Activated CD4-positive, alpha-beta T cell treated with anti-CD3 and anti-CD28 coated beads, Interleukin-2, Interleukin-4, amounts not matched to agents 100 ng/mL and 50 ng/mL, durations not matched to agents 16 hours and 8 hours (primary cell): ENCODE measurements around the gene HOGA1.

ENCODE experiments used
- DNase-seq: peaks from one replicate; pipeline ENCODE4 v3.0.0-alpha.2; 2020; ENCODE audit warnings: low spot score

The HOGA1 gene

GRCh38 chr10:97580421-97581367 is 3.5 kb upstream of the HOGA1 start:
- no peak for DNase-seq

GRCh38 chr10:97582169-97582568 is 2.0 kb upstream of the HOGA1 start:
- DNase-seq = no peak

- DNase-seq = no peak
Measured at GRCh38 chr10:97583476-97583875, 713 bp upstream of the HOGA1 start.

DNA sequence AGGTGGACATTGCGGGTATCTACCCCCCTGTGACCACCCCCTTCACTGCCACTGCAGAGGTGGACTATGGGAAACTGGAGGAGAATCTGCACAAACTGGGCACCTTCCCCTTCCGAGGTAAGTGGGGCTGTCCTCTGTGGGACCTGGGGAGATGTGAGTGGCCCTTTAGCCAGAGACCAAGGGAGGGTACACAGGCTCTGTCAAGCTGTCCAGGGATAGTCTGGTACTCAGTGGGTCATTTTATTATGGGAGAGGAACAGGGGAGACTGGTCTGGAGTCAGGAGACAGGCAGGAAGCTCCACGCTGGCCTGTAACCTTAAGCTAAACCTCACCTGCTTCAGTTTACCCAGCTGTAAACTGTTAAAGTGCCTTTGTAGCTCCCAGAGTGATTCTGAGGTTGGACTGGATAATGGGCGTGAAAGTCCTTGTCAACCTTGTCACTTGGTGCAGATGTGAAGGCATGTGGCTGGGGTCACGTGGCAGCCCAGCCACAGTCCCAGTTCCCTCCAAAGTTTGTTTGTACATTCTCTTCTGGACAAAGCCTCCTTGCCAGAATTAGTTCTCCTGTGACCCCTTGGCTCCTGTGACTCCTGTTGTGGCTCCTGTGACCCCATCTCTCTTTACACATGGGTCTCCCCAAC is 729 bp downstream of the HOGA1 start:
- no peak for DNase-seq

DNA sequence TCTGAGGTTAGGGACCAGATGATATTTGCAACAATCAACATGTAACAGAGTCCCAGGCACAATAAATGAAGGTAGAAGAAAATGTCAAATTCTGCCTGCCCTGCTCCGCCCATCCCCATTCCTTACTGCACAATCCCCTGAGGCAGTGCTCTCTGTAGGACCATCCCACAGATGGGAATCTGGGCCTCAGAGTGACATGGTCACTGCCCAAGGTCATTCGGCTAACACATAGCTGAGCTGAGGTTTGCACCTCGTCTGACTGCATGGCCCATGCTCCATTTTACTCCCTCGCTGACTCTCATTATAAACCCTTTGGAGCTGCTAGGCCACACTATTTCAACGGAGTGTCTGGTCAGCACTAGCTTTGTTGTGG is 1.2 kb downstream of the HOGA1 start:
- no peak for DNase-seq

DNA sequence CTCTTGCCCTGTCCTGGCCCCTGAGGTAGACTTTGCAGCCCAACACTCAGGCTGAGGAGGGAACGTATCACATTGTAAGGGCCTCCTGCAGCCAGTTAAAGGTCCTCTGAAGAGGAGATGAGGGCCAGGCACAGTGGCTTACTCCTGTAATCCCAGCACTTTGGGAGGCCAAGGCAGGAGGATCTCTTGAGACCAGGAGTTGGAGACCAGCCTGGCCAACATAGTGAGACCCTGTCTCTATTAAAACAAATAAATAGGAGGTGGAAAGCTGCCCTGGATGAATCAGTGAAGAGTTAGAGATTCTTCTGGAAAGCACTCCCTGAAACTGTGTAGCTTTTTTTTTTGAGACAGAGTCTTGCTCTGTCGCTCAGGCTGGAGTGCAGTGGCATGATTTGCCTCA is 3.0 kb downstream of the HOGA1 start:
- DNase-seq = no peak

GRCh38 chr10:97589479-97589878 is 5.3 kb downstream of the HOGA1 start, which contains the start of gene C10orf62:
C10orf62 (plus strand) TSS chr10:97589721; CDS start chr10:97589898, 177 bp downstream.
- no peak for DNase-seq

- peak; percentile 47 for DNase-seq
Measured at GRCh38 chr10:97590082-97590747, 6.0 kb downstream of the HOGA1 start.

- no peak for DNase-seq
Measured at GRCh38 chr10:97590748-97591495, 6.7 kb downstream of the HOGA1 start.

DNA sequence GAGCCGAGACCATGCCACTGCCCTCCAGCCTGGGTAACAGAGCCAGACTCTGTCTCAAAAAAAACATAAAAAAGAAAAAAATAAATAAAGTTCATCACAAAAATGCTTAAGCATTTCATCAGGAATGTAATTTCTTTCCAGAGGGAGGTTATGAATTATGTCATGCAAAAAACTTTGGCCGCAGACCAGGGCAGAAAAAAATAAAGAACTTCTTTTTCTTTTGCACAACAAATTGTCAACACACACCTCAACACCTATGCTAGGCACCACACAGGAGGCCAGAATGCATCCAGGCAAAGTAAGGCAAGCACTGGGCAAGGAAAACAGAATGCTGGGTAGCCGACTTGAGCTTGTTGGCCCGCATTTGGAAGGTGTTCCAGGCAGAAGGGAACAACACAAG is 9.2 kb downstream of the HOGA1 start:
- no peak for DNase-seq

GRCh38 chr10:97596101-97597082 is 12.2 kb downstream of the HOGA1 start:
- DNase-seq = no peak

DNA sequence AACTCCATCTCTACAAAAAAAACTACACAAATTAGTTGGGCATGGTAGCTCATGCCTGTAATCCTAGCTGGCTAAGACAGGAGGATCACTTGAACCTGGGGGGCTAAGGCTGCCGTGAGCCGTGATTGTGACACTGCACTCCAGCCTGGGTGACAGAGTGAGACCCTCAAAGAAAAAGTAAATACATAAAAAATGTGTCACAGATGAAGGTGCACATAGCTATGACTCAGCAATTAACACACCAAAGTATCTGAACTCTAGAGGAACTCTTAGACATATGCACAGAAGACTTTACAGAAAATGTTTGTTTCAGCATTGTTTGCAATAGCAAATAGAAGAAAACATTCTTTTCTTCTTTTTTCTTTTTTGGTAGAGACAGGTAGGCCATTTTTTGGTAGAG is 13.6 kb downstream of the HOGA1 start:
- no peak for DNase-seq

DNA sequence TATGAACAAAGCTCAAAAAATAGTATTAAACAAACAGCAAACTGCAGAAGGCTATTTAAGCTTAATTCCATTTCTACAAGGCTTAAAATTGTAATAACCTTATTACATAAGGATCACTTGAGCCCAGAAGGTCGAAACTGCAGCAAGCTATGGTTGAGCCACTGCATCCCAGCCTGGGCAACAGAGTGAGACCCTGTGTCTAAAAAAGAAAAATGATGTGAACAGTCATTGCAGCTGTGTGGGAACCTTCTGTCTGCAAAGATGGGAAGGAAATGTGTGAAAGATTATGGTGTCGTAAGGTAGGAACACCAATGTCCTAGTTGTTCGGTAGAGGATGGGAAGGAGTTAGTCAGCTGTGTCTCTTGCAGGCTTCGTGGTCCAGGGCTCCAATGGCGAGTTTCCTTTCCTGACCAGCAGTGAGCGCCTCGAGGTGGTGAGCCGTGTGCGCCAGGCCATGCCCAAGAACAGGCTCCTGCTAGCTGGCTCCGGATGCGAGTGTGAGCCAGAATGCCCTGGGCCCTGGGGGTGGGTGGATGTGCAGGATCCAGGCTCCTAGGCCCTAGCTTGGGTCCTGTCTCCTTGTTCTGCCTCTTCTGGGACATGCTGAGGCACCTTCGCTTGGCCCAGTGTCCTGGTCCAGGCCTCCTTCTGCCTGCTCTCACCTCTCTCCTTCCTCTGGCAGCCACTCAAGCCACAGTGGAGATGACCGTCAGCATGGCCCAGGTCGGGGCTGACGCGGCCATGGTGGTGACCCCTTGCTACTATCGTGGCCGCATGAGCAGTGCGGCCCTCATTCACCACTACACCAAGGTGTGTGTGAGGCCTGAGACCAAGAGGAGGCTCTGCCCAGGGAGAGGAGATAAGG is 14.4 kb downstream of the HOGA1 start:
- no peak for DNase-seq

- DNase-seq = no peak
Measured at GRCh38 chr10:97599272-97599619, 15.1 kb downstream of the HOGA1 start.

GRCh38 chr10:97600616-97601015 is 16.4 kb downstream of the HOGA1 start:
- no peak for DNase-seq

DNA sequence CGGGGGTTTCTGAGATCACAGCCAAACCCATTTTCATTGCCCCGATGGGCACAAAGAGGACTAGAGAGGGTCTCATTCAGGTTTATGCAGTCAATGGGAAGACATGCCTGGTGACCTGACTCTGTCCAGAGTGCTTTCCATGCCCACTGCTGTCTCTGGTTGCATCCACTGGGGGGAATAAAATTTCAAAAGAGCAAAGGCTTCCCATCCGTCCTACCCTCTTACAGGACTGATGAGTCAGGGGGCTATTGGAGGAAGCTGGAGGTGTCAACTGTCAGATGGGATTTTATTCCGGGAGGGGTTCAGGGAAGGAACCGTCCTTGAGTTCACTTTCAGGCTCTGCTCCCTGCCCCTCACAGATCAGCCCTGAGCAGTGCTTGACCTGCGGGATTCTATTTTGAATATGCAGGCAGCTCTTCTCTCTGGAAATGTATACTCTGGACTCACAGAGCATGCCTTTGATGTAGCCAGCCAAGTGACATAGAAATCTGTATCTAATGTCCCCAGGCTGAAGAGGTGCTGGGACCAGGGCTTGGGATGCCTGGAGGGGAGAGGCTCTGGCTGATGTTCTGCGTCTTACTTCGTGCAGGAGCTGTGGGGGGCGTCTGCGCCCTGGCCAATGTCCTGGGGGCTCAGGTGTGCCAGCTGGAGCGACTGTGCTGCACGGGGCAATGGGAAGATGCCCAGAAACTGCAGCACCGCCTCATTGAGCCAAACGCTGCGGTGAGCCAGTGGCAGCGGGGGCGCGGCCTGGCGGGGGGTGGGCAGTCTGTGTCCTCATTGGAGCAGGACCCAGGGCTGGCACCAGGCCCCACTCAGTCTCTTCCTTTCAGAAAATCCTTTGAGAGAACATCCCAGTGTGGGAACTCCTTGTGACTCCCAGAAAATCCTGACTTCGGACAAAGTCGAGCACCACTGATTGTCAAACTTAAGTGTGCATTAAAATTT is 17.4 kb downstream of the HOGA1 start:
- no peak for DNase-seq

DNA sequence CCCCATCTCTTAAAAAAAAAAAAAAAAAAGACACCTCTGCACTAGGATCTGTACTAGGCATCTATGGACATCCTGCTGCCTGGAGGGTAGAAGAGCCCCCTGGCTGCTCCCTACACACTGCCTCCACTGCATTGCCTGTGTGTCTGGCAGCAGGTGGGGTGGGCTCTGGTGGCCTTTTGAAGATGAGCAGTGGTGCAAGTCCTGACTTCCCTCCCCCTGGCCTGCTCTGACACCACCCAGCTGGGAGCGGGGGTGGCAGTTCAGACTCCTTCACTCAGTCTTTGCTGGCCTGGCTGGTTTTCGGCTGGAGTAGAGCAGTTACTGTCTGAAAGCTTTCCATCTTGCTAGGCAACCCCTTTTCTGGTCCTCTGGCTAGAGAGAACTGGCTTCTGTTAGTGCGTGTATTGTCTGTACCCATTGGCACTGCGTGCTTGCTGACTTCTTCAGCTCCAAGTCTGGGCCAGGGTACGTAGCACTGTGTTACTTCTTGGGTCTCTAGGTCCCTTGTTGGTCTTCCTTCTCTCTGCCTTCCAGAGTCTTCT is 23.0 kb downstream of the HOGA1 start:
- DNase-seq = no peak

GRCh38 chr10:97608991-97609561 is 24.9 kb downstream of the HOGA1 start:
- no peak for DNase-seq
